IMR-90 (cell line): ENCODE measurements around the gene KAZALD1. TPM values are rescaled to one million over a fixed set of nuclear protein-coding genes. Genes with fewer than 3 reads are reported as not detected.

Experiments used
- ATAC-seq: fragments of 200-7000 bp; cut with Tn5 transposase; 2 replicates; pipeline ENCODE4 v1.9.1; 2020; ENCODE audit warnings: low read depth, mild to moderate bottlenecking, moderate library complexity
- BruUV-seq: library from RNA; stranded (reverse); fragments of 400-500 nt; replicated peaks from 2 replicates; lab custom pipeline; 2021; lab: Mats Ljungman, UMichigan
- CTCF ChIA-PET: fragments of 300-600 bp; formaldehyde crosslinking; extraction: SDS; loops from one replicate; lab custom pipeline; 2021; ENCODE audit warnings: antibody characterized with exemption; lab: Yijun Ruan, JAX
- POLR2A ChIA-PET: fragments of 300-600 bp; sonication (Branson Sonifier 250); formaldehyde crosslinking; loops from one replicate; lab custom pipeline; 2022; ENCODE audit warnings: antibody characterized with exemption; ENCODE audit not compliant: unreplicated experiment; lab: Charles Lee
- DNase-seq: peaks from one replicate; pipeline ENCODE4 v3.0.0; 2013
- H2AFZ ChIP-seq: replicated peaks from 2 replicates; pipeline ENCODE3; 2013; ENCODE audit warnings: low read length, mild to moderate bottlenecking; ENCODE audit not compliant: poor library complexity
- H2AK5ac ChIP-seq: 2 replicates; pipeline ENCODE4 v1.6.1; 2013; ENCODE audit warnings: low read depth, low read length, inconsistent platforms
- H2AK9ac ChIP-seq: replicated peaks from 2 replicates; pipeline ENCODE3; 2013; ENCODE audit warnings: mild to moderate bottlenecking, low read depth, low read length, moderate library complexity; ENCODE audit not compliant: poor library complexity
- H2BK120ac ChIP-seq: 2 replicates; pipeline ENCODE4 v1.6.1; 2013; ENCODE audit warnings: low read depth, low read length, inconsistent platforms
- H2BK15ac ChIP-seq: 3 replicates; pipeline ENCODE4 v1.6.1; 2013; ENCODE audit warnings: low read depth, low read length, inconsistent platforms
- H2BK20ac ChIP-seq: 2 replicates; pipeline ENCODE4 v1.6.1; 2013; ENCODE audit warnings: low read depth, mild to moderate bottlenecking, inconsistent platforms, low read length, moderate library complexity
- H2BK5ac ChIP-seq: 2 replicates; pipeline ENCODE4 v1.6.1; 2013; ENCODE audit warnings: mild to moderate bottlenecking, low read depth, low read length, inconsistent platforms; ENCODE audit not compliant: poor library complexity, severe bottlenecking
- H3K14ac ChIP-seq: replicated peaks from 2 replicates; pipeline ENCODE4 v1.6.1; 2013; ENCODE audit warnings: low read depth, low read length, inconsistent platforms
- H3K18ac ChIP-seq: 2 replicates; pipeline ENCODE4 v1.6.1; 2013; ENCODE audit warnings: low read depth, low read length, control low read depth
- H3K23ac ChIP-seq: 2 replicates; pipeline ENCODE4 v1.6.1; 2013; ENCODE audit warnings: low read depth, low read length, inconsistent platforms
- H3K27ac ChIP-seq: 2 replicates; pipeline ENCODE4 v1.5.1; 2013; ENCODE audit warnings: mild to moderate bottlenecking, control low read depth, low read length; ENCODE audit not compliant: insufficient read depth
- H3K27me3 ChIP-seq: 2 replicates; pipeline ENCODE4 v1.6.1; 2013; ENCODE audit warnings: low read length; ENCODE audit not compliant: control insufficient read depth, insufficient read depth
- H3K36me3 ChIP-seq: 2 replicates; pipeline ENCODE4 v1.6.1; 2013; ENCODE audit warnings: low read length, mixed read lengths; ENCODE audit not compliant: control insufficient read depth, insufficient read depth
- H3K4ac ChIP-seq: 2 replicates; pipeline ENCODE4 v1.6.1; 2013; ENCODE audit warnings: low read depth, low read length, inconsistent platforms
- H3K4me1 ChIP-seq: 2 replicates; pipeline ENCODE4 v1.6.1; 2013; ENCODE audit warnings: low read length, mixed read lengths; ENCODE audit not compliant: control insufficient read depth, insufficient read depth
- H3K4me2 ChIP-seq: 2 replicates; pipeline ENCODE4 v1.6.1; 2013; ENCODE audit warnings: low read depth, mild to moderate bottlenecking, control low read depth, low read length, moderate library complexity
- H3K4me3 ChIP-seq: 2 replicates; pipeline ENCODE4 v1.5.1; 2013; ENCODE audit warnings: low read depth, mild to moderate bottlenecking, control low read depth, low read length, moderate library complexity; ENCODE audit not compliant: insufficient read depth
- H3K56ac ChIP-seq: 2 replicates; pipeline ENCODE4 v1.6.1; 2013; ENCODE audit warnings: low read length, inconsistent platforms; ENCODE audit not compliant: insufficient read depth; ENCODE audit errors: extremely low read depth
- H3K79me1 ChIP-seq, 2 experiments: 2 replicates each; pipeline ENCODE4 v1.6.1; 2013; ENCODE audit warnings: low read length in 2 of 2, inconsistent platforms in 1 of 2, low read depth in 1 of 2
- H3K9ac ChIP-seq: 2 replicates; pipeline ENCODE4 v1.6.1; 2013; ENCODE audit warnings: low read depth, low read length, control low read depth
- H3K9me1 ChIP-seq: 2 replicates; pipeline ENCODE4 v1.6.1; 2013; ENCODE audit warnings: low read length, inconsistent platforms; ENCODE audit not compliant: insufficient read depth
- H3K9me3 ChIP-seq: 2 replicates; pipeline ENCODE4 v1.6.1; 2013; ENCODE audit warnings: low read length; ENCODE audit not compliant: control insufficient read depth, insufficient read depth
- H4K20me1 ChIP-seq: 2 replicates; pipeline ENCODE4 v1.6.1; 2013; ENCODE audit warnings: low read length, inconsistent platforms; ENCODE audit not compliant: insufficient read depth
- H4K5ac ChIP-seq: 2 replicates; pipeline ENCODE4 v1.6.1; 2013; ENCODE audit warnings: mild to moderate bottlenecking, low read depth, low read length, control low read depth
- H4K8ac ChIP-seq, 2 experiments: 2 replicates each; pipeline ENCODE4 v1.6.1; 2013; ENCODE audit warnings: low read depth in 2 of 2, low read length in 2 of 2, control low read depth in 1 of 2, inconsistent platforms in 1 of 2
- H4K91ac ChIP-seq: 2 replicates; pipeline ENCODE4 v1.6.1; 2013; ENCODE audit warnings: low read depth, low read length, inconsistent platforms; ENCODE audit not compliant: insufficient read depth
- BHLHE40 ChIP-seq: fragments of 150-350 bp; IDR thresholded peaks from 2 replicates; pipeline ENCODE4 v1.6.1; 2016; ENCODE audit warnings: mild to moderate bottlenecking, low read depth, low read length
- ELK1 ChIP-seq: fragments of 150-350 bp; IDR thresholded peaks from 2 replicates; pipeline ENCODE4 v1.6.1; 2016; ENCODE audit warnings: low read depth, mild to moderate bottlenecking, low read length, moderate library complexity, borderline replicate concordance
- FOS ChIP-seq: fragments of 150-350 bp; IDR thresholded peaks from 2 replicates; pipeline ENCODE4 v1.6.1; 2016; ENCODE audit warnings: low read depth, low read length
- MAFK ChIP-seq: IDR thresholded peaks from 2 replicates; pipeline ENCODE4 v1.6.1; 2012; ENCODE audit warnings: low read depth, low read length, improper control_type of control experiment
- MXI1 ChIP-seq: IDR thresholded peaks from 2 replicates; pipeline ENCODE4 v1.6.1; 2012; ENCODE audit warnings: low read depth, mild to moderate bottlenecking, low read length, moderate library complexity, borderline replicate concordance
- NFE2L2 ChIP-seq: fragments of 150-350 bp; IDR thresholded peaks from 2 replicates; pipeline ENCODE4 v1.6.1; 2016; ENCODE audit warnings: low read depth, mild to moderate bottlenecking, low read length
- RFX5 ChIP-seq: IDR thresholded peaks from 2 replicates; pipeline ENCODE4 v1.8.0; 2012; ENCODE audit warnings: low read depth, mild to moderate bottlenecking, low read length, moderate library complexity
- USF2 ChIP-seq: fragments of 150-350 bp; IDR thresholded peaks from 2 replicates; pipeline ENCODE4 v1.6.1; 2017; ENCODE audit warnings: mild to moderate bottlenecking, antibody characterized with exemption, low read length, low read depth
- WGBS, 2 experiments: methylation state at CpG; one replicate each; pipeline versions ENCODE4 v1.1.5 to v1.1.7; 2013; ENCODE audit warnings: missing lambda C conversion rate in 2 of 2; ENCODE audit not compliant: insufficient read length in 1 of 2; ENCODE audit errors: extremely low coverage in 2 of 2; 5-methylcytosine and 5-hydroxymethylcytosine counted together
- dilution Hi-C: fragments of 300-500 bp; cut with HindIII; formaldehyde crosslinking; loops from one replicate; pipeline ENCODE4 v1.14.3; 2018; ENCODE audit warnings: low sequenced_read_pairs; ENCODE audit not compliant: unreplicated experiment
- in situ Hi-C: fragments of 300-500 bp; cut with MboI; formaldehyde crosslinking; loops from 3 replicates; pipeline ENCODE4 v1.14.3; 2019; ENCODE audit warnings: low sequenced_read_pairs, inconsistent platforms, mixed read lengths
- intact Hi-C: fragments of 100-400 bp; cut with micrococcal nuclease; formaldehyde crosslinking; loops from 2 replicates; pipeline ENCODE4 v1.10.0; 2022
- polyA plus RNA-seq, 3 experiments: library from polyadenylated mRNA; depleted of rRNA; stranded (reverse); fragments of >200 nt; gene quantifications; 2 replicates each; pipeline ENCODE4 v1.2.3, GENCODE V29; 2012; ENCODE audit warnings: low replicate concordance in 1 of 3
- total RNA-seq: library from RNA; depleted of rRNA; stranded (reverse); fragments of >200 nt; gene quantifications from 2 replicates; pipeline ENCODE4 v1.2.3, GENCODE V29; 2012

KAZALD1 gene
- total and polyA plus RNA-seq, 2 of the 4 experiments (the other 2 are of a cell fraction), result 9.1 to 18.6 TPM

GRCh38 chr10:101087965-101088364 lies 26.2 kb downstream of the KAZALD1 start:
- H4K5ac ChIP-seq, result no peak overlapping the region
- H3K4me1 ChIP-seq, result 0 out of 2 replicates have a peak, but pooled peaks cover 2% of the 10 kb centered on the region
- no peak overlapping the region for H3K4me2 ChIP-seq
- H3K27ac ChIP-seq, result no peak overlapping the region
- H2BK5ac ChIP-seq, result no peak overlapping the region
- dilution Hi-C loops (no loop called here), intact Hi-C loops (no loop called here), in situ Hi-C loops (no loop called here)
- BruUV-seq, result no TSS peak
- H3K56ac ChIP-seq, result no peak overlapping the region
- no peak overlapping the region for H3K18ac ChIP-seq
- ATAC-seq, result no peak
- H2BK15ac ChIP-seq, result no peak overlapping the region
- H2BK120ac ChIP-seq, result no peak overlapping the region
- no peaks in the 10 kb centered on the region for H3K9me1 ChIP-seq
- no peak overlapping the region for H2AK9ac ChIP-seq
- H3K9ac ChIP-seq, result no peak overlapping the region
- no peak overlapping the region for H3K23ac ChIP-seq
- H2BK20ac ChIP-seq, result no peak overlapping the region
- H4K8ac ChIP-seq, result no peak overlapping the region
- ChIA-PET CTCF (no interaction called here), POLR2A (no interaction called here)
- no peaks in the 10 kb centered on the region for H4K20me1 ChIP-seq
- DNase-seq, result no peak
- H3K4ac ChIP-seq, result no peak overlapping the region
- 40% methylated on average over 6 of the region's 14 CpGs; no CpG with 5 or more reads in 1 of the 2 experiments for WGBS, 2 experiments
- H4K91ac ChIP-seq, result no peak overlapping the region
- no peak overlapping the region for H2AK5ac ChIP-seq
- no peak overlapping the region for H3K4me3 ChIP-seq
- no peaks in the 10 kb centered on the region for H3K36me3 ChIP-seq
- H2AFZ ChIP-seq, result no peak overlapping the region
- peaks cover 77% of the 10 kb centered on the region for H3K27me3 ChIP-seq
- H3K79me1 ChIP-seq, result no peaks in the 10 kb centered on the region
- H3K14ac ChIP-seq, result no peak overlapping the region
- H3K9me3 ChIP-seq, result no peaks in the 10 kb centered on the region
- TF ChIP-seq MXI1, result no peak
- no peak for TF ChIP-seq RFX5
- no peak for TF ChIP-seq FOS
- no peak for TF ChIP-seq BHLHE40
- no peak for TF ChIP-seq USF2
- TF ChIP-seq NFE2L2, result no peak
- TF ChIP-seq MAFK, result no peak
- no peak for TF ChIP-seq ELK1
